Right kidney (tissue), 1 donor: ENCODE results near the gene ACSS1.

ENCODE experiments used
- DNase-seq: peaks from one replicate; pipeline ENCODE4 v3.0.0-alpha.2; 2016

The ACSS1 gene

GRCh38 chr20:25047766-25048165 lies 10.2 kb downstream of the ACSS1 start:
- DNase-seq = no peak

- DNase-seq = no peak
These were observed 10.9 kb downstream of the ACSS1 start for GRCh38 chr20:25046736-25047666.

GRCh38 chr20:25046181-25046641 lies 11.7 kb downstream of the ACSS1 start:
- DNase-seq = no peak

GRCh38 chr20:25045343-25045712 lies 12.6 kb downstream of the ACSS1 start:
- no peak for DNase-seq

- DNase-seq = no peak
These were observed 13.1 kb downstream of the ACSS1 start for GRCh38 chr20:25044660-25045342.

- DNase-seq = no peak
These were observed 13.7 kb downstream of the ACSS1 start for GRCh38 chr20:25044261-25044560.

- no peak for DNase-seq
These were observed 14.3 kb downstream of the ACSS1 start for GRCh38 chr20:25043499-25044260.

GRCh38 chr20:25042531-25043498 lies 15.1 kb downstream of the ACSS1 start:
- DNase-seq = no peak

GRCh38 chr20:25041813-25042530 lies 16.0 kb downstream of the ACSS1 start:
- DNase-seq = no peak

GRCh38 chr20:25040438-25040831 lies 17.5 kb downstream of the ACSS1 start:
- no peak for DNase-seq

- DNase-seq = no peak
These were observed 18.1 kb downstream of the ACSS1 start for GRCh38 chr20:25039697-25040437.

GRCh38 chr20:25038591-25039015 lies 19.3 kb downstream of the ACSS1 start:
- no peak for DNase-seq

GRCh38 chr20:25038103-25038410 lies 19.9 kb downstream of the ACSS1 start:
- DNase-seq = no peak

GRCh38 chr20:25037288-25038102 lies 20.4 kb downstream of the ACSS1 start:
- DNase-seq = no peak

GRCh38 chr20:25036331-25036936 lies 21.5 kb downstream of the ACSS1 start:
- no peak for DNase-seq

GRCh38 chr20:25035921-25036320 lies 22.0 kb downstream of the ACSS1 start:
- DNase-seq = no peak

- DNase-seq = no peak
These were observed 24.0 kb downstream of the ACSS1 start for GRCh38 chr20:25033924-25034300.

- no peak for DNase-seq
These were observed 24.5 kb downstream of the ACSS1 start for GRCh38 chr20:25033265-25033923.
